IMR-90 (cell line): ENCODE results near the gene DCHS2. TPM values are rescaled to one million over a fixed set of nuclear protein-coding genes. Genes with fewer than 3 reads are reported as not detected.

ENCODE experiments used
- ATAC-seq: fragments of 200-7000 bp; cut with Tn5 transposase; 2 replicates; pipeline ENCODE4 v1.9.1; 2020; ENCODE audit warnings: low read depth, mild to moderate bottlenecking, moderate library complexity
- BruUV-seq: library from RNA; stranded (reverse); fragments of 400-500 nt; replicated peaks from 2 replicates; lab custom pipeline; 2021; lab: Mats Ljungman, UMichigan
- CTCF ChIA-PET: fragments of 300-600 bp; formaldehyde crosslinking; extraction: SDS; loops from one replicate; lab custom pipeline; 2021; ENCODE audit warnings: antibody characterized with exemption; lab: Yijun Ruan, JAX
- POLR2A ChIA-PET: fragments of 300-600 bp; sonication (Branson Sonifier 250); formaldehyde crosslinking; loops from one replicate; lab custom pipeline; 2022; ENCODE audit warnings: antibody characterized with exemption; ENCODE audit not compliant: unreplicated experiment; lab: Charles Lee
- DNase-seq: peaks from one replicate; pipeline ENCODE4 v3.0.0; 2013
- H2AFZ ChIP-seq: replicated peaks from 2 replicates; pipeline ENCODE3; 2013; ENCODE audit warnings: low read length, mild to moderate bottlenecking; ENCODE audit not compliant: poor library complexity
- H2AK5ac ChIP-seq: 2 replicates; pipeline ENCODE4 v1.6.1; 2013; ENCODE audit warnings: low read depth, low read length, inconsistent platforms
- H2AK9ac ChIP-seq: replicated peaks from 2 replicates; pipeline ENCODE3; 2013; ENCODE audit warnings: mild to moderate bottlenecking, low read depth, low read length, moderate library complexity; ENCODE audit not compliant: poor library complexity
- H2BK120ac ChIP-seq: 2 replicates; pipeline ENCODE4 v1.6.1; 2013; ENCODE audit warnings: low read depth, low read length, inconsistent platforms
- H2BK15ac ChIP-seq: 3 replicates; pipeline ENCODE4 v1.6.1; 2013; ENCODE audit warnings: low read depth, low read length, inconsistent platforms
- H2BK20ac ChIP-seq: 2 replicates; pipeline ENCODE4 v1.6.1; 2013; ENCODE audit warnings: low read depth, mild to moderate bottlenecking, inconsistent platforms, low read length, moderate library complexity
- H2BK5ac ChIP-seq: 2 replicates; pipeline ENCODE4 v1.6.1; 2013; ENCODE audit warnings: mild to moderate bottlenecking, low read depth, low read length, inconsistent platforms; ENCODE audit not compliant: poor library complexity, severe bottlenecking
- H3K14ac ChIP-seq: replicated peaks from 2 replicates; pipeline ENCODE4 v1.6.1; 2013; ENCODE audit warnings: low read depth, low read length, inconsistent platforms
- H3K18ac ChIP-seq: 2 replicates; pipeline ENCODE4 v1.6.1; 2013; ENCODE audit warnings: low read depth, low read length, control low read depth
- H3K23ac ChIP-seq: 2 replicates; pipeline ENCODE4 v1.6.1; 2013; ENCODE audit warnings: low read depth, low read length, inconsistent platforms
- H3K27ac ChIP-seq: 2 replicates; pipeline ENCODE4 v1.5.1; 2013; ENCODE audit warnings: mild to moderate bottlenecking, control low read depth, low read length; ENCODE audit not compliant: insufficient read depth
- H3K27me3 ChIP-seq: 2 replicates; pipeline ENCODE4 v1.6.1; 2013; ENCODE audit warnings: low read length; ENCODE audit not compliant: control insufficient read depth, insufficient read depth
- H3K36me3 ChIP-seq: 2 replicates; pipeline ENCODE4 v1.6.1; 2013; ENCODE audit warnings: low read length, mixed read lengths; ENCODE audit not compliant: control insufficient read depth, insufficient read depth
- H3K4ac ChIP-seq: 2 replicates; pipeline ENCODE4 v1.6.1; 2013; ENCODE audit warnings: low read depth, low read length, inconsistent platforms
- H3K4me1 ChIP-seq: 2 replicates; pipeline ENCODE4 v1.6.1; 2013; ENCODE audit warnings: low read length, mixed read lengths; ENCODE audit not compliant: control insufficient read depth, insufficient read depth
- H3K4me2 ChIP-seq: 2 replicates; pipeline ENCODE4 v1.6.1; 2013; ENCODE audit warnings: low read depth, mild to moderate bottlenecking, control low read depth, low read length, moderate library complexity
- H3K4me3 ChIP-seq: 2 replicates; pipeline ENCODE4 v1.5.1; 2013; ENCODE audit warnings: low read depth, mild to moderate bottlenecking, control low read depth, low read length, moderate library complexity; ENCODE audit not compliant: insufficient read depth
- H3K56ac ChIP-seq: 2 replicates; pipeline ENCODE4 v1.6.1; 2013; ENCODE audit warnings: low read length, inconsistent platforms; ENCODE audit not compliant: insufficient read depth; ENCODE audit errors: extremely low read depth
- H3K79me1 ChIP-seq, 2 experiments: 2 replicates each; pipeline ENCODE4 v1.6.1; 2013; ENCODE audit warnings: low read length in 2 of 2, inconsistent platforms in 1 of 2, low read depth in 1 of 2
- H3K9ac ChIP-seq: 2 replicates; pipeline ENCODE4 v1.6.1; 2013; ENCODE audit warnings: low read depth, low read length, control low read depth
- H3K9me1 ChIP-seq: 2 replicates; pipeline ENCODE4 v1.6.1; 2013; ENCODE audit warnings: low read length, inconsistent platforms; ENCODE audit not compliant: insufficient read depth
- H3K9me3 ChIP-seq: 2 replicates; pipeline ENCODE4 v1.6.1; 2013; ENCODE audit warnings: low read length; ENCODE audit not compliant: control insufficient read depth, insufficient read depth
- H4K20me1 ChIP-seq: 2 replicates; pipeline ENCODE4 v1.6.1; 2013; ENCODE audit warnings: low read length, inconsistent platforms; ENCODE audit not compliant: insufficient read depth
- H4K5ac ChIP-seq: 2 replicates; pipeline ENCODE4 v1.6.1; 2013; ENCODE audit warnings: mild to moderate bottlenecking, low read depth, low read length, control low read depth
- H4K8ac ChIP-seq, 2 experiments: 2 replicates each; pipeline ENCODE4 v1.6.1; 2013; ENCODE audit warnings: low read depth in 2 of 2, low read length in 2 of 2, control low read depth in 1 of 2, inconsistent platforms in 1 of 2
- H4K91ac ChIP-seq: 2 replicates; pipeline ENCODE4 v1.6.1; 2013; ENCODE audit warnings: low read depth, low read length, inconsistent platforms; ENCODE audit not compliant: insufficient read depth
- CEBPB ChIP-seq: IDR thresholded peaks from 2 replicates; pipeline ENCODE4 v1.6.1; 2012; ENCODE audit warnings: low read depth, low read length, improper control_type of control experiment
- MAZ ChIP-seq: IDR thresholded peaks from 2 replicates; pipeline ENCODE4 v1.6.1; 2012; ENCODE audit warnings: low read depth, mild to moderate bottlenecking, low read length, improper control_type of control experiment, moderate library complexity, borderline replicate concordance
- MXI1 ChIP-seq: IDR thresholded peaks from 2 replicates; pipeline ENCODE4 v1.6.1; 2012; ENCODE audit warnings: low read depth, mild to moderate bottlenecking, low read length, moderate library complexity, borderline replicate concordance
- WGBS, 2 experiments: methylation state at CpG; one replicate each; pipeline versions ENCODE4 v1.1.5 to v1.1.7; 2013; ENCODE audit warnings: missing lambda C conversion rate in 2 of 2; ENCODE audit not compliant: insufficient read length in 1 of 2; ENCODE audit errors: extremely low coverage in 2 of 2; 5-methylcytosine and 5-hydroxymethylcytosine counted together
- dilution Hi-C: fragments of 300-500 bp; cut with HindIII; formaldehyde crosslinking; loops from one replicate; pipeline ENCODE4 v1.14.3; 2018; ENCODE audit warnings: low sequenced_read_pairs; ENCODE audit not compliant: unreplicated experiment
- in situ Hi-C: fragments of 300-500 bp; cut with MboI; formaldehyde crosslinking; loops from 3 replicates; pipeline ENCODE4 v1.14.3; 2019; ENCODE audit warnings: low sequenced_read_pairs, inconsistent platforms, mixed read lengths
- intact Hi-C: fragments of 100-400 bp; cut with micrococcal nuclease; formaldehyde crosslinking; loops from 2 replicates; pipeline ENCODE4 v1.10.0; 2022
- polyA plus RNA-seq, 3 experiments: library from polyadenylated mRNA; depleted of rRNA; stranded (reverse); fragments of >200 nt; gene quantifications; 2 replicates each; pipeline ENCODE4 v1.2.3, GENCODE V29; 2012; ENCODE audit warnings: low replicate concordance in 1 of 3
- total RNA-seq: library from RNA; depleted of rRNA; stranded (reverse); fragments of >200 nt; gene quantifications from 2 replicates; pipeline ENCODE4 v1.2.3, GENCODE V29; 2012

DCHS2 gene
- total and polyA plus RNA-seq, 2 of the 4 experiments (the other 2 are of a cell fraction), result not detected

DNA sequence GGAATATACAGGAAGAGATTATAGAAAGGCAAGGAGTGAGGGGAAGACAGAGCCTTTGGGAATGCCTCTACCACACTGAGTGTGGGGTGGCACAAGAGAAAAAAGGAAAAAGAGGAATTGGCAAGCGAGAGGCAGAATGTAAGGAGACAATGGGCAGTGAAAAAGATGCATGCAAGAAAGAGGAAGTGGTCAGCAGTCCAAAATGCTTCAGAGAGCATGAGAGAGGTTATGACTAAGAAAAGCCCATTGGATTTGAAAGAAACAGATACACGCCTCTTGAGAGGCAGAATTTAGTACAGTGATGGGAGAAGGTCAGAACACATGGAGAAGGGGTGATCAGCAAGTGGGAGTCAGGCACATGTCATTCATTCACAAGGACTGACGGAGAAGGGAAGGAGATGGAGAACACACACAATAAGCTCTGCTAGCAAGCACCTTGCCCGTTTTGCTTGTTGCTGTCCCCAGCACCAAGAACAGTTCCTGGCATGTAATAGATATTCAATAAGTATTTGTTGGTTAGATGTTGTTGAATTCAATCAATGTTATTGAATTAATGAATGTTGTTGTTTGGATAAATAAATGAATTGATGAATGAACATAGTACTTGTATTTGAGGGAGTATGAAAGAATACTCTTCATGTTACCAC lies 6.3 kb downstream of the DCHS2 start:
- no peak overlapping the region for H2AK5ac ChIP-seq
- no peak for ATAC-seq
- BruUV-seq, result no TSS peak
- no peak overlapping the region for H3K27ac ChIP-seq
- H3K23ac ChIP-seq, result no peak overlapping the region
- H4K20me1 ChIP-seq, result no peaks in the 10 kb centered on the region
- no peak overlapping the region for H4K8ac ChIP-seq
- H2BK15ac ChIP-seq, result no peak overlapping the region
- no peak overlapping the region for H2BK20ac ChIP-seq
- no peaks in the 10 kb centered on the region for H3K4me1 ChIP-seq
- dilution Hi-C loops (no loop called here), in situ Hi-C loops (no loop called here), intact Hi-C loops (no loop called here)
- H3K36me3 ChIP-seq, result no peaks in the 10 kb centered on the region
- H2BK120ac ChIP-seq, result no peak overlapping the region
- H2AK9ac ChIP-seq, result no peak overlapping the region
- WGBS, 2 experiments, result 35% methylated on average over 2 of the region's 4 CpGs; no CpG with 5 or more reads in 1 of the 2 experiments
- no peak overlapping the region for H3K4me2 ChIP-seq
- no peak overlapping the region for H3K4ac ChIP-seq
- CTCF ChIA-PET, result no interaction called here
- H4K5ac ChIP-seq, result no peak overlapping the region
- H2AFZ ChIP-seq, result no peak overlapping the region
- H3K4me3 ChIP-seq, result no peak overlapping the region
- H3K18ac ChIP-seq, result no peak overlapping the region
- TF ChIP-seq MAZ, result no peak
- no peak for TF ChIP-seq MXI1
- TF ChIP-seq CEBPB, result no peak
- peaks cover 13% of the 10 kb centered on the region for H3K27me3 ChIP-seq
- no peaks in the 10 kb centered on the region for H3K79me1 ChIP-seq
- H3K9me3 ChIP-seq, result no peaks in the 10 kb centered on the region
- no peak overlapping the region for H3K14ac ChIP-seq
- POLR2A ChIA-PET, result no interaction called here
- no peak overlapping the region for H4K91ac ChIP-seq
- no peak for DNase-seq
- H3K56ac ChIP-seq, result no peak overlapping the region
- H3K9ac ChIP-seq, result no peak overlapping the region
- no peak overlapping the region for H2BK5ac ChIP-seq
- no peaks in the 10 kb centered on the region for H3K9me1 ChIP-seq
